ENCODE data around the gene PGM3.

PGM3 gene

GRCh38 chr6:83138758-83139157 lies 54.3 kb downstream of the PGM3 start:
- TF ChIP-seq POLR2AphosphoS5 (IDR thresholded peaks at IDR 0.05; ENCODE audit: low read depth) (no peak), SPI1 (IDR thresholded peaks at IDR 0.05; ENCODE audit: borderline replicate concordance, low read depth) (no peak), GABPA (IDR thresholded peaks at IDR 0.05; ENCODE audit: low read depth) (no peak)
- TF ChIP-seq, protein P1, sequence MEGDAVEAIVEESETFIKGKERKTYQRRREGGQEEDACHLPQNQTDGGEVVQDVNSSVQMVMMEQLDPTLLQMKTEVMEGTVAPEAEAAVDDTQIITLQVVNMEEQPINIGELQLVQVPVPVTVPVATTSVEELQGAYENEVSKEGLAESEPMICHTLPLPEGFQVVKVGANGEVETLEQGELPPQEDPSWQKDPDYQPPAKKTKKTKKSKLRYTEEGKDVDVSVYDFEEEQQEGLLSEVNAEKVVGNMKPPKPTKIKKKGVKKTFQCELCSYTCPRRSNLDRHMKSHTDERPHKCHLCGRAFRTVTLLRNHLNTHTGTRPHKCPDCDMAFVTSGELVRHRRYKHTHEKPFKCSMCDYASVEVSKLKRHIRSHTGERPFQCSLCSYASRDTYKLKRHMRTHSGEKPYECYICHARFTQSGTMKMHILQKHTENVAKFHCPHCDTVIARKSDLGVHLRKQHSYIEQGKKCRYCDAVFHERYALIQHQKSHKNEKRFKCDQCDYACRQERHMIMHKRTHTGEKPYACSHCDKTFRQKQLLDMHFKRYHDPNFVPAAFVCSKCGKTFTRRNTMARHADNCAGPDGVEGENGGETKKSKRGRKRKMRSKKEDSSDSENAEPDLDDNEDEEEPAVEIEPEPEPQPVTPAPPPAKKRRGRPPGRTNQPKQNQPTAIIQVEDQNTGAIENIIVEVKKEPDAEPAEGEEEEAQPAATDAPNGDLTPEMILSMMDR (IDR thresholded peaks at IDR 0.05; ENCODE audit: insufficient read depth, low read length): no peak
- DNase-seq (ENCODE audit: low read depth in 1 of 2, low spot score in 1 of 2): no peak
- no peak overlapping the region for H3K4me3 ChIP-seq (replicated peaks; ENCODE audit: insufficient read depth, low read length)
- H3K27me3 ChIP-seq (ENCODE audit: insufficient read depth, poor library complexity, severe bottlenecking): no peaks in the 10 kb centered on the region
- H3K27ac ChIP-seq (replicated peaks): no peak overlapping the region

DNA sequence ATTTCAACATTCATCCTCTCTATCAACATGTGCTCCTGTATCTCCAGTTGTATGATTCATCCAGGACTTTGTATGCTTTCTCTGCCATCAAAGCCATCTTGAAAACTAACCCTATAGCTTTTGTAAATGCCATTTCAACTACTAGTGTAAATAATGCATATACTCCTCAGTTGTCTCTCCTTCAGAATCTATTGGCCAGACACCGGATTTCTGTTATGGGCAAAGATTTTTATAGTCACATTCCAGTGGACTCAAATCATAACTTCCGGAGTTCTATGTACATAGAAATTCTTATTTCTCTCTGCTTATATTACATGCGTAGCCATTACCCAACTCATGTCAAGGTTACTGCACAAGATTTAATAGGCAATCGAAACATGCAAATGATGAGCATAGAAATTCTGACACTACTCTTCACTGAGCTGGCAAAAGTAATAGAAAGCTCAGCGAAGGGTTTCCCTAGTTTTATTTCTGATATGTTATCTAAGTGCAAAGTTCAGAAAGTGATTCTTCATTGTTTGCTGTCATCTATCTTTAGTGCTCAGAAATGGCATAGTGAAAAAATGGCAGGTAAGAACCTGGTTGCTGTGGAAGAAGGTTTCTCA lies 54.8 kb downstream of the PGM3 start:
- no peak overlapping the region for H3K27ac ChIP-seq (replicated peaks)
- no peak for TF ChIP-seq POLR2AphosphoS5 (IDR thresholded peaks at IDR 0.05; ENCODE audit: low read depth)
- no peak for TF ChIP-seq GABPA (IDR thresholded peaks at IDR 0.05; ENCODE audit: low read depth)
- TF ChIP-seq SPI1 (IDR thresholded peaks at IDR 0.05; ENCODE audit: borderline replicate concordance, low read depth): no peak
- TF ChIP-seq, protein P2, sequence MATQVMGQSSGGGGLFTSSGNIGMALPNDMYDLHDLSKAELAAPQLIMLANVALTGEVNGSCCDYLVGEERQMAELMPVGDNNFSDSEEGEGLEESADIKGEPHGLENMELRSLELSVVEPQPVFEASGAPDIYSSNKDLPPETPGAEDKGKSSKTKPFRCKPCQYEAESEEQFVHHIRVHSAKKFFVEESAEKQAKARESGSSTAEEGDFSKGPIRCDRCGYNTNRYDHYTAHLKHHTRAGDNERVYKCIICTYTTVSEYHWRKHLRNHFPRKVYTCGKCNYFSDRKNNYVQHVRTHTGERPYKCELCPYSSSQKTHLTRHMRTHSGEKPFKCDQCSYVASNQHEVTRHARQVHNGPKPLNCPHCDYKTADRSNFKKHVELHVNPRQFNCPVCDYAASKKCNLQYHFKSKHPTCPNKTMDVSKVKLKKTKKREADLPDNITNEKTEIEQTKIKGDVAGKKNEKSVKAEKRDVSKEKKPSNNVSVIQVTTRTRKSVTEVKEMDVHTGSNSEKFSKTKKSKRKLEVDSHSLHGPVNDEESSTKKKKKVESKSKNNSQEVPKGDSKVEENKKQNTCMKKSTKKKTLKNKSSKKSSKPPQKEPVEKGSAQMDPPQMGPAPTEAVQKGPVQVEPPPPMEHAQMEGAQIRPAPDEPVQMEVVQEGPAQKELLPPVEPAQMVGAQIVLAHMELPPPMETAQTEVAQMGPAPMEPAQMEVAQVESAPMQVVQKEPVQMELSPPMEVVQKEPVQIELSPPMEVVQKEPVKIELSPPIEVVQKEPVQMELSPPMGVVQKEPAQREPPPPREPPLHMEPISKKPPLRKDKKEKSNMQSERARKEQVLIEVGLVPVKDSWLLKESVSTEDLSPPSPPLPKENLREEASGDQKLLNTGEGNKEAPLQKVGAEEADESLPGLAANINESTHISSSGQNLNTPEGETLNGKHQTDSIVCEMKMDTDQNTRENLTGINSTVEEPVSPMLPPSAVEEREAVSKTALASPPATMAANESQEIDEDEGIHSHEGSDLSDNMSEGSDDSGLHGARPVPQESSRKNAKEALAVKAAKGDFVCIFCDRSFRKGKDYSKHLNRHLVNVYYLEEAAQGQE (IDR thresholded peaks at IDR 0.05; ENCODE audit: insufficient replicate concordance, low read depth): no peak
- TF ChIP-seq, protein P1 (IDR thresholded peaks at IDR 0.05; ENCODE audit: insufficient read depth, low read length): no peak
- no peak overlapping the region for H3K4me3 ChIP-seq (replicated peaks; ENCODE audit: insufficient read depth, low read length)
- no peaks in the 10 kb centered on the region for H3K27me3 ChIP-seq (ENCODE audit: insufficient read depth, poor library complexity, severe bottlenecking)
- DNase-seq (ENCODE audit: low read depth in 1 of 2, low spot score in 1 of 2): no peak

GRCh38 chr6:83132121-83132520 lies 60.9 kb downstream of the PGM3 start:
- DNase-seq (ENCODE audit: low read depth in 1 of 2, low spot score in 1 of 2): no peak
- H3K27ac ChIP-seq (replicated peaks): no peak overlapping the region
- H3K27me3 ChIP-seq (ENCODE audit: insufficient read depth, poor library complexity, severe bottlenecking): no peaks in the 10 kb centered on the region
- no peak overlapping the region for H3K4me3 ChIP-seq (replicated peaks; ENCODE audit: insufficient read depth, low read length)
- TF ChIP-seq, protein P2 (IDR thresholded peaks at IDR 0.05; ENCODE audit: insufficient replicate concordance, low read depth): no peak
- TF ChIP-seq, protein P1 (IDR thresholded peaks at IDR 0.05; ENCODE audit: insufficient read depth, low read length): no peak
- no peak for TF ChIP-seq POLR2AphosphoS5 (IDR thresholded peaks at IDR 0.05; ENCODE audit: low read depth)
- no peak for TF ChIP-seq GABPA (IDR thresholded peaks at IDR 0.05; ENCODE audit: low read depth)
- TF ChIP-seq SPI1 (IDR thresholded peaks at IDR 0.05; ENCODE audit: borderline replicate concordance, low read depth): no peak

DNA sequence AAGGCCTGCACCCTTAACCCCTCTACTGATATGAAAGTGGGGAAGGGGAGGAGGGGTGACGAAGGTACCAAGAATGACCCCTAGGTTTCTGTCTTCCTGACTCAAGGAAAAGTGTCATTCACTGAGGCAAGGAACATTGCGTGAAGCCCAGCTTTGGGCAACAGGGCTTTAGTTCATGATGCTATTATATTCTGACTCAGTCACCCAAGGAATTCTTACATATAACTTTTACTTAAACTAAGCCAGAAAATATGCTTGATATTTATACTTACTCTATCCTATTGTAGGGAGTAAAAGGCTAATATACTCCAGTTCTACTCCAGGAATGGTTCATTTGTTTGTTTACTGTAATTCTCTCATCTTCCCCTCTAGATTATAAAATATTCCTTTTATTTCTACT lies 65.1 kb downstream of the PGM3 start:
- TF ChIP-seq POLR2AphosphoS5 (IDR thresholded peaks at IDR 0.05; ENCODE audit: low read depth) (no peak), GABPA (IDR thresholded peaks at IDR 0.05; ENCODE audit: low read depth) (no peak), SPI1 (IDR thresholded peaks at IDR 0.05; ENCODE audit: borderline replicate concordance, low read depth) (no peak)
- TF ChIP-seq, protein P1 (IDR thresholded peaks at IDR 0.05; ENCODE audit: insufficient read depth, low read length): no peak
- TF ChIP-seq, protein P2 (IDR thresholded peaks at IDR 0.05; ENCODE audit: insufficient replicate concordance, low read depth): no peak

More for the DNA sequence above, 65.1 kb downstream of the PGM3 start:
- Histone ChIP-seq H3K4me3 (replicated peaks; ENCODE audit: insufficient read depth, low read length) (no peak overlapping the region), H3K27me3 (ENCODE audit: insufficient read depth, poor library complexity, severe bottlenecking) (no peaks in the 10 kb centered on the region), H3K27ac (replicated peaks) (no peak overlapping the region)
- no peak for DNase-seq (ENCODE audit: low read depth in 1 of 2, low spot score in 1 of 2)

Data from HL-60 (cell line).